Mammary epithelial cell (primary cell): ENCODE measurements around the gene MARCHF2.

Experiments
- EZH2 ChIP-seq: IDR thresholded peaks from 2 replicates; pipeline ENCODE4 v1.6.1; 2012; ENCODE audit warnings: low read length, inconsistent platforms, borderline replicate concordance
- TF ChIP-seq, protein P1 (sequence below), 2 donors: IDR thresholded peaks in 1 of 2; conservative IDR thresholded peaks in 1 of 2; 2 replicates each; pipeline ENCODE4 v1.5.1; 2011 to 2012; ENCODE audit warnings: inconsistent platforms in 2 of 2, low read length in 2 of 2, mild to moderate bottlenecking in 2 of 2, control low read depth in 1 of 2, low read depth in 1 of 2; ENCODE audit not compliant: insufficient read depth in 1 of 2; ENCODE audit errors: extremely low read depth in 1 of 2

DNA sequence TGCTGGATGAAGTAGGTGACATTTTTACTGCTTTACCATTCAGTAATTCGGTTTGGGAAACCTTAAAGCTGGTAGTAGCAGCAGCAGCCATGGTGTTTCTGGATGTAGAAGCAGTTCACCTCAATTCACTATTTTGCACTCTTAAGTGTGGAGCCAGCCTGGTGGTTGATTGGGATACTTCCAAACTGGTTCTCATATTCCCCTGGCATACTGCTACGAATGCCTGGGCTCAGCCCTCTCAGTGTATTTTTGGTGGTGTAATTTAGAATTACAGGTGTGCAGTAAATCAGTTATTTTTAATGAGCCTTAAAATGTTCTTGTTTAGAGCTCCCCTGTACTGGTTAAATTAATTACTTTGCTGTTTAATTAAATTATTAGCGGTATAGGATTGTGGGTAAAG, 44.1 kb downstream of the MARCHF2 start:
- TF ChIP-seq EZH2 = no peak
- TF ChIP-seq, protein P1, sequence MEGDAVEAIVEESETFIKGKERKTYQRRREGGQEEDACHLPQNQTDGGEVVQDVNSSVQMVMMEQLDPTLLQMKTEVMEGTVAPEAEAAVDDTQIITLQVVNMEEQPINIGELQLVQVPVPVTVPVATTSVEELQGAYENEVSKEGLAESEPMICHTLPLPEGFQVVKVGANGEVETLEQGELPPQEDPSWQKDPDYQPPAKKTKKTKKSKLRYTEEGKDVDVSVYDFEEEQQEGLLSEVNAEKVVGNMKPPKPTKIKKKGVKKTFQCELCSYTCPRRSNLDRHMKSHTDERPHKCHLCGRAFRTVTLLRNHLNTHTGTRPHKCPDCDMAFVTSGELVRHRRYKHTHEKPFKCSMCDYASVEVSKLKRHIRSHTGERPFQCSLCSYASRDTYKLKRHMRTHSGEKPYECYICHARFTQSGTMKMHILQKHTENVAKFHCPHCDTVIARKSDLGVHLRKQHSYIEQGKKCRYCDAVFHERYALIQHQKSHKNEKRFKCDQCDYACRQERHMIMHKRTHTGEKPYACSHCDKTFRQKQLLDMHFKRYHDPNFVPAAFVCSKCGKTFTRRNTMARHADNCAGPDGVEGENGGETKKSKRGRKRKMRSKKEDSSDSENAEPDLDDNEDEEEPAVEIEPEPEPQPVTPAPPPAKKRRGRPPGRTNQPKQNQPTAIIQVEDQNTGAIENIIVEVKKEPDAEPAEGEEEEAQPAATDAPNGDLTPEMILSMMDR (conservative IDR thresholded peaks at IDR 0.05 in 1 of 2, IDR thresholded peaks at IDR 0.05 in 1 of 2; ENCODE audit: extremely low read depth in 1 of 2, insufficient read depth in 1 of 2, low read depth in 1 of 2, low read length in 2 of 2) = no peak
